Esophagus (tissue), 2 donors: Measurements from ENCODE around the gene ETFDH. TPM values are rescaled to one million over a fixed set of nuclear protein-coding genes. Genes with fewer than 3 reads are reported as not detected.
"Not testable (repeated sequence)": the region's sequence is repeated elsewhere in the genome, so short reads cannot be mapped to it uniquely, and the experiment has no call there.

Experiments used
- H3K27ac ChIP-seq, 2 donors: one replicate each; pipeline ENCODE4 v1.5.1; 2013; ENCODE audit warnings: low read depth in 2 of 2, mild to moderate bottlenecking in 2 of 2, inconsistent platforms in 1 of 2, low read length in 1 of 2, moderate library complexity in 1 of 2
- H3K27me3 ChIP-seq, 2 donors: one replicate each; pipeline ENCODE4 v1.6.1; 2013; ENCODE audit warnings: low read length in 2 of 2, control low read depth in 1 of 2, mild to moderate bottlenecking in 1 of 2; ENCODE audit not compliant: insufficient read depth in 2 of 2, control insufficient read depth in 1 of 2
- H3K36me3 ChIP-seq, 2 donors: one replicate each; pipeline ENCODE4 v1.6.1; 2013; ENCODE audit warnings: low read length in 1 of 2; ENCODE audit not compliant: control insufficient read depth in 2 of 2, insufficient read depth in 2 of 2
- H3K4me1 ChIP-seq, 2 donors: one replicate each; pipeline ENCODE4 v1.6.1; 2013; ENCODE audit warnings: low read length in 1 of 2; ENCODE audit not compliant: control insufficient read depth in 2 of 2, insufficient read depth in 2 of 2
- H3K4me3 ChIP-seq, 2 donors: one replicate each; pipeline ENCODE4 v1.5.1; 2013; ENCODE audit warnings: low read length in 2 of 2, mild to moderate bottlenecking in 2 of 2, low read depth in 1 of 2, moderate library complexity in 1 of 2
- H3K9me3 ChIP-seq, 2 donors: one replicate each; pipeline ENCODE4 v1.6.1; 2013; ENCODE audit warnings: mild to moderate bottlenecking in 2 of 2, low read depth in 1 of 2, low read length in 1 of 2, moderate library complexity in 1 of 2; ENCODE audit not compliant: control insufficient read depth in 2 of 2, insufficient read depth in 1 of 2
- WGBS, 2 donors: extraction: QIAGEN DNeasy Blood & Tissue Kit; methylation state at CpG; one replicate each; pipeline ENCODE4 v1.1.7; 2013; 5-methylcytosine and 5-hydroxymethylcytosine counted together
- polyA plus RNA-seq, 2 donors: library from polyadenylated mRNA; stranded (reverse); fragments of 200-250 nt; gene quantifications; one replicate each; pipeline ENCODE4 v1.2.3, GENCODE V29; 2013
- donor health status: healthy with polysubstance abuse.
- donor health status: Bipolar disorder and iron deficiency.

Gene ETFDH
- polyA plus RNA-seq, 2 donors: 23.7 to 30.6 TPM

DNA sequence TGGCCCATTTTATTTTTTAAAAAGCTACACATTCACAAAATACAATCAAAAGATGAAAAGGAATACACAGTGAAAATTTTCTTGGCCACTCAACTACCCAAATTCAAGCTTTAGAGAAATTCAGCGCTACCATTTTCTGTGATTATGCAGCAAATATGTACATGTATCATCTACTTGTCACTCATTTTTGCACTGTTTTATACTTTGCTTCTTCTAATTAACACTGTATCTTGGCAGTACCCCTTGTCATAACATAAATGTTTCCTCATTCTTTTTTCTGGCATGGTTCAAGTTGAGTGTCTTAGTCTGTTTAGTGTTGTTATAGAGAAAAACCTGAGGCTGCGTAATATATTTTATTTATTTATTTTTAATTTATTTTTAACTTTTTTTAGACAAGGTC is 66.8 kb downstream of the ETFDH start:
- Histone ChIP-seq H3K36me3 (no peaks in the 10 kb centered on the region), H3K4me1 (no peaks in the 10 kb centered on the region), H3K27ac (no peak overlapping the region), H3K4me3 (no peak overlapping the region), H3K27me3 (no peaks in the 10 kb centered on the region), H3K9me3 (no peaks in the 10 kb centered on the region)
- whole genome bisulfite sequencing, 2 donors: 96 to 97% methylated on average over 2 of the region's 2 CpGs

DNA sequence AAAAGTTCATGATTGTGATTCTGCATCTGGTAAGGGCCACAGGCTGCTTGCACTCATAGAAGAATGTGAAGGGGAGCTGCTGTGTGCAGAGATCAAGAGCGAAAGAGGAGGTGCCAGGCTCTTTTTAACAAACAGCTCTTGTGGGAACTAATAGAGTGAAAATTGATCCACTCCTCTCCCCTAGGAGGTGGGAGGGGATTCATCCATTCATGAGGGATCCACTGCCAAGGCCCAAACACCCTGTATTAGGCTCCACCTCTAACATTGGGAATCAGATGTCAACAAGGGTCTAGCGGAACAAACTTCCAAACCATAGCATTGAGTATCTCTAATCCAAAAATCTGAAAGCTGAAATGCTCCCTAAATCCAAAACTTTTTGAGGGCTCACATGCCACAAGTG is 67.5 kb downstream of the ETFDH start:
- Histone ChIP-seq H3K27ac (no peak overlapping the region), H3K4me1 (no peaks in the 10 kb centered on the region), H3K4me3 (no peak overlapping the region), H3K36me3 (no peaks in the 10 kb centered on the region), H3K9me3 (no peaks in the 10 kb centered on the region), H3K27me3 (no peaks in the 10 kb centered on the region)
- WGBS, 2 donors: 94% methylated on average over 2 of the region's 2 CpGs

DNA sequence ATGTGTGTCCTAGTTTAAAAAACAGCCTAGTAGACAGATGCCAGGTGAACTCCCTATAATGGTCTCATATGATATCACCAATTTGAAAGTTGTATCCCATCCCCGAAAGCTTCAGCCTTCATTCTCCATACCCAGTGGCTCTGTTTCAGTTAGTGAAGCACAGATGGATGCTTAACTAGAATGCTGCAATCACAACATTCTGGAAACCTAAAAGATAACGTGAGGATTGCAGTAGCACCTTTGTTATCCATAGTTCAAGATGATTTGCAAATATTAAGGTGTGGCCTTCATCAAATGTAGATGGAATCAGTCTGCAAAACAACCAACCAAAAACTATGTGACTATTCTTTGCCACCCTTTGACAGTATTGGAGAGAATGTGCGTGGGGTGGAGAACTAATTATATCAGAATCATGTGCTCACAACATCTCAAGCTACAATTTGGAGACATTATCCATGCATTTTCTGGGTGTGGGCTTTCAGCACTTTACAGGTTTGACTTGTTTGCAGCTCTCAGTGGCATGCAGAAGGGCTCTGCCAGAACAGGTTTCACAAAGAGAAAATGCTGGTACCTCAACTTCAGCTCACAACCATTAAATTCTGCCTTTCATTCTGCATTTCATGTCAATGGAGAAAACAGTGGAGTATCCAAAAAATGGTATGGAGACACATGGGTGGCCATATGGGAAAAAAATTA is 69.4 kb downstream of the ETFDH start:
- no peak overlapping the region for H3K27ac ChIP-seq
- H3K9me3 ChIP-seq: no peaks in the 10 kb centered on the region
- no peaks in the 10 kb centered on the region for H3K4me1 ChIP-seq
- WGBS, 2 donors: 59 to 76% methylated on average over 3 of the region's 3 CpGs
- H3K27me3 ChIP-seq: no peaks in the 10 kb centered on the region
- no peaks in the 10 kb centered on the region for H3K36me3 ChIP-seq
- H3K4me3 ChIP-seq: no peak overlapping the region

DNA sequence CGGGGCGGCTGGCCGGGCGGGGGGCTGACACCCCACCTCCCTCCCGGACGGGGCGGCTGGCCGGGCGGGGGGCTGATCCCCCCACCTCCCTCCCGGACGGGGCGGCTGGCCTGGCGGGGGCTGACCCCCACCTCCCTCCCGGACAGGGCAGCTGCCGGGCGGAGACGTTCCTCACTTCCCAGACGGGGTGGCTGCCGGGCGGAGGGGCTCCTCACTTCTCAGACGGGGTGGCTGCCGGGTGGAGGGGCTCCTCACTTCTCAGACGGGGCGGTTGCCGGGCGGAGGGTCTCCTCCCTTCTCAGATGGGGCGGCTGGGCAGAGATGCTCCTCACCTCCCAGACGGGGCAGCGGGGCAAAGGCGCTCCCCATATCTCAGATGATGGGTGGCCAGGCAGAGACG is 74.4 kb downstream of the ETFDH start:
- 99 to 100% methylated on average over 7 to 31 of the region's 31 CpGs for WGBS, 2 donors
- H3K27me3 ChIP-seq, H3K4me3 ChIP-seq, H3K4me1 ChIP-seq, H3K36me3 ChIP-seq, H3K9me3 ChIP-seq, H3K27ac ChIP-seq: not testable (repeated sequence)

DNA sequence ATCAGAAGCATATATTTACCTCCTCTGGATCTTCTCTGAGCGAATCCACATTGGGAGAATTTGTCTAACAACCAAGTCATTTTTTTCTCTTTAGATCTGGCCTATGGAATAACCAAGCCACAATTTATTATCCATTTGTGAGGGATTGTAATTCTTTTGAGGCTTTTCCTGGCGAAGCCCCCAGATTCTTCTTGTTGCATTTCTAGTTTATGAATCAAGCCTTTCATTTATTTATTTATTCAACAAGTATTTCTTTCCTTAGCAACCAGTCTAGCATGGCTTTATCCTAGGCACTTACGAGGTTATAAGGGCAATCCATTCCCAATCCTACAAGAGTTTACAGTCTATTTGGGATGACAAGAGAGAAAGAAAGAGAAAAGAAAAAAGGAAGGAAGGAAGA is 78.3 kb downstream of the ETFDH start:
- Histone ChIP-seq H3K9me3 (no peaks in the 10 kb centered on the region), H3K36me3 (no peaks in the 10 kb centered on the region), H3K27me3 (no peaks in the 10 kb centered on the region), H3K4me3 (no peak overlapping the region), H3K27ac (no peak overlapping the region), H3K4me1 (no peaks in the 10 kb centered on the region)
- 57 to 70% methylated on average over 3 of the region's 3 CpGs for whole genome bisulfite sequencing, 2 donors

DNA sequence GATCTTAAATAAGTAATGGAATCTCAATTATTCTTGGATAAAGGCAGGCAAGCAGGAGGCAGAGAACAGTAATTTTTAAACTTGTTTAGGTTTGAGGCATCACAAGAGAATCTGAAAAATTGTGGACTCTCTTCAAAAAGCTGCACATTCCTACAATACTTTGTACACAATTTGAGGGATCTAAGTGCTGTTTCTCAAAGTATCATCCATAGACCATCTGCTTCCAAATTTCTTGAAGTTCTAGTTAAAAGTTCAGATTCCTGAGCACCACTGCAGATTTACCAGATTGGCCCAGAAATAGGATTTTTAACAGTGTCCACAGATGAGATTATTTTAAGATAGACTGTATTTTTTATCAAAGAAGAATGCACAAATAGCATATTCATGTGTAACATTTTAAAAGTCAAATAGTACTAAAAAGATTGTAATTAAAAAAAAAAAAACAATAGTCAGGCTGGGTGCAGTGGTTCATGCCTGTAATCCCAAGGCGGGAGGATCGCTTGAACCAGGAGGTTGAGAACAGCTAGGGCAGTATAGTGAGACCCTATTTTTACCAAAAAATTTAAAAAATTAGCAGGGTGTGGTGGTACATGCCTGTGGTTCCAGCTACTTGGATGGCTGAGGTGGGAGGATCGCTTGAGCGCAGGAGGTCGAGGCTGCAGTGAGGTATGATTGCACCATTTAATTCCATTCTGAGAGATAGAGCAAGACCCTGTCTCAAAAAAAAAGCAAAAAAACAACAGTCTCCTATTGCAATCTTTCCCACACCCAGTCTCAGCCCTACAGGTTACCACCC is 82.5 kb downstream of the ETFDH start:
- Histone ChIP-seq H3K4me1 (no peaks in the 10 kb centered on the region), H3K27me3 (no peaks in the 10 kb centered on the region)
- WGBS, 2 donors: 96 to 97% methylated on average over 5 of the region's 5 CpGs

DNA sequence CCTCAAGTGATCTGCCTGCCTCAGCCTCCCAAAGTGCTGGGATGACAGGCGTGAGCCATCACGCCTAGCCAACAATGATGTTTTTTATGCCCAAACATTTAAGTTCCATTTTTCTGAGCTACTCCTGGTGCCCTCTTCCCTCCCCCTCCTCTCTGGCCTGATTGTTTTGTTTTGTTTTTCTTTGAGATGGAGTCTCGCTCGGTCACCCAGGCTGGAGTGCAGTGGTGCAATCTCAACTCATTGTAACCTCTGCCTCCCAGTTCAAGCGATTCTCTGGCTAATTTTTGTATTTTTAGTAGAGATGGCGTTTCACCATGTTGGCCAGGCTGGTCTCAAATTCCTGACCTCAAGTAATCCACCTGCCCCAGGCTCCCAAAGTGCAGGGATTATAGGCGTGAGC is 83.7 kb downstream of the ETFDH start:
- not testable (repeated sequence) for H3K36me3 ChIP-seq, H3K27ac ChIP-seq, H3K4me3 ChIP-seq, H3K4me1 ChIP-seq, H3K27me3 ChIP-seq, H3K9me3 ChIP-seq
- WGBS, 2 donors: 89 to 93% methylated on average over 7 of the region's 7 CpGs

More for the DNA sequence above, 82.5 kb downstream of the ETFDH start:
- H3K36me3 ChIP-seq: no peaks in the 10 kb centered on the region
- H3K27ac ChIP-seq: no peak overlapping the region
- H3K9me3 ChIP-seq: no peaks in the 10 kb centered on the region
- no peak overlapping the region for H3K4me3 ChIP-seq

DNA sequence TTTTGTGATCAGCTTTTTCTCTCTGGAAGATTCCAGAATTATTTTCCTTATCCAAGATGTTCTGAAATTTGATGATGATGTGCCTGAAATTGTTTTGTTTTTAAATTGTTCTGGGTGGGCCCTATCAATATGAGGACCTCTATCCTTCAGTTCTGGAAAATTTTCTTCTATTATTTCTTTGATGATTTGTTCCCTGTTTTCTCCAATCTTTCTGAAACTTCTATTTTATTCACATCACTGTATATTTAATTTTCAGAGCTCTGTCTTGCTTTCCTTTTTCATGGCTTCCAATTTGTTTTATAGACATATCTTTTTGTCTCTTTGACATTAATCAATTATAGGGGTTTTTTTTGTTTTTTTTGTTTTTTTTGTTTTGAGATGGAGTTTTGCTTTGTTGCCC is 84.5 kb downstream of the ETFDH start:
- Histone ChIP-seq H3K4me1 (no peaks in the 10 kb centered on the region), H3K4me3 (no peak overlapping the region), H3K27me3 (no peaks in the 10 kb centered on the region), H3K27ac (no peak overlapping the region), H3K9me3 (no peaks in the 10 kb centered on the region), H3K36me3 (no peaks in the 10 kb centered on the region)

DNA sequence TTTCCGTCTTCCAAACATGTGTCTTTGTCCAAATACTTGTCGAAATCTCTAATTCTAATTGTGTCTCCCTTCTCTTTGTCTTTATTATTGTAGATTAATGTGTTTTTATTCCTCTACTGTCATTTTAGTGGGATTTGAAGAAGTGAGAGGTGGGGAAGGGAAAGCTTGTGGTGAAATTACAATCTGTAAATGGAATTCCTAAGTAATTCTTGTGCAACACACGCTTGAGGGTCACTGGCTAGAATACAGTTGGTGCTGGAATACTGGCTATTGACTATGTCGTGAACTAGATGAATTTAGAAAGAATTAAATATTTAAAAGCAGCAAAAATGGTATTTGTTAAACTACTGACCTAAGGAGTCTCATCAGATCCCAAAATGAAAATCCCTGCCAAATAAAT is 86.0 kb downstream of the ETFDH start:
- Histone ChIP-seq H3K27me3 (no peaks in the 10 kb centered on the region), H3K9me3 (no peaks in the 10 kb centered on the region), H3K27ac (no peak overlapping the region), H3K36me3 (no peaks in the 10 kb centered on the region), H3K4me3 (no peak overlapping the region), H3K4me1 (no peaks in the 10 kb centered on the region)
- 74 to 89% methylated on average over 4 of the region's 4 CpGs for WGBS, 2 donors

DNA sequence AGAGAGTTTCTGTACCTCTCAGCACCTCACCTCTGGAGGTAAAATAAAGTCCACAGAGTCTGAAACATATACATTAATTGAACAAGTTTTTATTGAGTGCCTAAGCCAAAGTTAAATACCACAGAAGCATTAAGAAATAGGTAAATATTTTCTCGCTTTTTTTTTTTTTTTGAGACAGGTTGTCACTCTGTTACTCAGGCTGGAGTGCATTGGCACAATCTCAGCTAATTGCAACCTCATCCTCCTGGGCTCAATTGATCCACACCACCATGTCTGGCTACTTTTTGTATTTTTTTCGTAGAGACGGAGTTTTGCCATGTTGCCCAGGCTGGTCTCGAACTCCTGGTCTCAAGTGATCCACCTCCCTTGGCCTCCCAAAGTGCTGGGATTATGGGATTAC is 86.6 kb downstream of the ETFDH start:
- Histone ChIP-seq H3K36me3 (no peaks in the 10 kb centered on the region), H3K27ac (no peak overlapping the region), H3K27me3 (no peaks in the 10 kb centered on the region), H3K9me3 (no peaks in the 10 kb centered on the region), H3K4me3 (no peak overlapping the region), H3K4me1 (no peaks in the 10 kb centered on the region)
- 84 to 89% methylated on average over 4 of the region's 4 CpGs for WGBS, 2 donors
